ENCODE results near the gene MAP1LC3C. TPM values are rescaled to one million over a fixed set of nuclear protein-coding genes. Genes with fewer than 3 reads are reported as not detected.
"Not testable (repeated sequence)": the region's sequence is repeated elsewhere in the genome, so short reads cannot be mapped to it uniquely, and the experiment has no call there.

MAP1LC3C gene
- total RNA-seq, 2 donors from 2014 or later: 0.26 to 9.6 TPM

DNA sequence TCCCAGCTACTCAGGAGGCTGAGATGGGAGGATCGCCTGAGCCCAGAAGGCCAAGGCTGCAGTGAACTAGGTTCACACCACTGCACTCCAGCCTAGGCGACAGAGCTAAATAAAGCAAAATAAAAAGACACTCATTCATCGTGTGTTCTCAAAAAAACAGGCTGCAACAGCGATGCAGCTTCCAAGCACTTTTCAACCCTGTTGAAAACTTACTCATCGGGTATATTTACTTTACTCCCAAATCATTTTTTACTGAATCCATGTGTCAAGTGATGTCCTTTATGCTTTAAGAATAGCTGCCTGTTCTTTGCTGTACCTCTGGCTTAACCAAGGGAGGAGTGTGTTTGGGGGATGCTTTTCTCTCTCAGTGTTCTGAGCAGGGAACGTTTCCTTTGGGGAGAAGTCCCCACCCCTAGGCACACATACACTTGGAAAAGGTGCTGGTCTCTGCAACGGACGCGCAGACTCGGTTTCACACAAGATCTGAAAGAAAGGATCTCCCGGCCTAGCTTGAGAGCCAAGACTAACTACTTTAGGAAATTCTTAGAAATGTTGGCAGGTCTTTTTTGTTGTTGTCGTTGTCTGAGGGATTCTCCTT, 1.4 kb downstream of the MAP1LC3C start:
- H3K27ac ChIP-seq: no peak overlapping the region
- no peaks in the 10 kb centered on the region for H3K27me3 ChIP-seq
- 74 to 84% methylated on average over 12 of the region's 12 CpGs for WGBS, 2 donors

DNA sequence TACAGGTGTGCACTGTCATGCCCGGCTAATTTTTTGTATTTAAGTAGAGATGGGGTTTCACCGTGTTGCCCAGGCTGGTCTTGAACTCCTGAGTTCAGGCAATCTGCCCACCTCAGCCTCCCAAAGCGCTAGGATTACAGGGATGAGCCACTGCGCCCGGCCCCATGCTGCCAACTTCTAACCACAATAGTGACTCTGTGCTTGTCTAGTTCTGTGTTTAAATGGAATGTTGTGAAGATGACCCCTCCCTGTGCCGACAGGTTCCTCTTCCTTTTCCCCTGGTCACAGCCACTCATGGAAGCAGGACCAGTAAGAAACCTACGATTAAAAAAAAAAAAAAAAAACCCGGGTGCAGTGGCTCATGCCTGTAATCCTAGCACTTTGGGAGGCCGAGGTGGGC, 4.7 kb downstream of the MAP1LC3C start:
- intact Hi-C loops (cut with DNase I): no loop called here
- 67 to 75% methylated on average over 5 to 9 of the region's 9 CpGs for WGBS, 2 donors
- Histone ChIP-seq H3K27ac (no peak overlapping the region), H3K4me1 (peaks cover 8% of the 10 kb centered on the region), H3K9me3 (no peaks in the 10 kb centered on the region), H3K4me3 (no peak overlapping the region), H3K27me3 (no peaks in the 10 kb centered on the region), H3K36me3 (replicated peaks in 1 of 2; ENCODE audit: insufficient read depth in 1 of 2, low read depth in 2 of 2) (no peaks in the 10 kb centered on the region)
- TF ChIP-seq, protein P1, sequence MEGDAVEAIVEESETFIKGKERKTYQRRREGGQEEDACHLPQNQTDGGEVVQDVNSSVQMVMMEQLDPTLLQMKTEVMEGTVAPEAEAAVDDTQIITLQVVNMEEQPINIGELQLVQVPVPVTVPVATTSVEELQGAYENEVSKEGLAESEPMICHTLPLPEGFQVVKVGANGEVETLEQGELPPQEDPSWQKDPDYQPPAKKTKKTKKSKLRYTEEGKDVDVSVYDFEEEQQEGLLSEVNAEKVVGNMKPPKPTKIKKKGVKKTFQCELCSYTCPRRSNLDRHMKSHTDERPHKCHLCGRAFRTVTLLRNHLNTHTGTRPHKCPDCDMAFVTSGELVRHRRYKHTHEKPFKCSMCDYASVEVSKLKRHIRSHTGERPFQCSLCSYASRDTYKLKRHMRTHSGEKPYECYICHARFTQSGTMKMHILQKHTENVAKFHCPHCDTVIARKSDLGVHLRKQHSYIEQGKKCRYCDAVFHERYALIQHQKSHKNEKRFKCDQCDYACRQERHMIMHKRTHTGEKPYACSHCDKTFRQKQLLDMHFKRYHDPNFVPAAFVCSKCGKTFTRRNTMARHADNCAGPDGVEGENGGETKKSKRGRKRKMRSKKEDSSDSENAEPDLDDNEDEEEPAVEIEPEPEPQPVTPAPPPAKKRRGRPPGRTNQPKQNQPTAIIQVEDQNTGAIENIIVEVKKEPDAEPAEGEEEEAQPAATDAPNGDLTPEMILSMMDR (IDR thresholded peaks at IDR 0.05): no peak
- DNase-seq: no peak
- no peak for ATAC-seq

More for the DNA sequence above, 1.4 kb downstream of the MAP1LC3C start:
- no peak for TF ChIP-seq POLR2A (IDR thresholded peaks at IDR 0.05)
- TF ChIP-seq, protein P1 (IDR thresholded peaks at IDR 0.05): no peak
- DNase-seq (no peak), ATAC-seq (no peak)
- Histone ChIP-seq H3K4me3 (no peak overlapping the region), H3K36me3 (replicated peaks in 1 of 2; ENCODE audit: insufficient read depth in 1 of 2, low read depth in 2 of 2) (no peaks in the 10 kb centered on the region), H3K4me1 (peaks cover 8% of the 10 kb centered on the region), H3K9me3 (no peaks in the 10 kb centered on the region)
- intact Hi-C loops (cut with DNase I): no loop called here

- ATAC-seq: no peak
- Histone ChIP-seq H3K36me3 (replicated peaks in 1 of 2; ENCODE audit: insufficient read depth in 1 of 2, low read depth in 2 of 2) (no peaks in the 10 kb centered on the region), H3K9me3 (no peaks in the 10 kb centered on the region), H3K27me3 (no peaks in the 10 kb centered on the region), H3K4me3 (no peak overlapping the region), H3K27ac (no peak overlapping the region), H3K4me1 (peaks cover 3% of the 10 kb centered on the region)
- intact Hi-C loops (cut with DNase I): no loop called here
- no peak for TF ChIP-seq POLR2A (IDR thresholded peaks at IDR 0.05)
- TF ChIP-seq, protein P1 (IDR thresholded peaks at IDR 0.05): no peak
- DNase-seq: no peak
- 71 to 87% methylated on average over 5 of the region's 5 CpGs for WGBS, 2 donors
Measured at GRCh38 chr1:241992734-241993133, 6.2 kb downstream of the MAP1LC3C start.

- no peak for TF ChIP-seq POLR2A (IDR thresholded peaks at IDR 0.05)
- TF ChIP-seq, protein P1 (IDR thresholded peaks at IDR 0.05): no peak
- no peaks in the 10 kb centered on the region for H3K27me3 ChIP-seq
- ATAC-seq (peak; percentile 74), DNase-seq (peak; percentile 48 to 65 (median 63))
- no peak overlapping the region for H3K27ac ChIP-seq
- WGBS, 2 donors: 60 to 61% methylated on average over 10 of the region's 10 CpGs
- intact Hi-C loops (cut with DNase I): no loop called here
- H3K36me3 ChIP-seq (replicated peaks in 1 of 2; ENCODE audit: insufficient read depth in 1 of 2, low read depth in 2 of 2): no peaks in the 10 kb centered on the region
- H3K4me3 ChIP-seq: no peak overlapping the region
- peaks cover 3% of the 10 kb centered on the region for H3K4me1 ChIP-seq
- H3K9me3 ChIP-seq: no peaks in the 10 kb centered on the region
Measured at GRCh38 chr1:241990040-241990439, 8.9 kb downstream of the MAP1LC3C start.

DNA sequence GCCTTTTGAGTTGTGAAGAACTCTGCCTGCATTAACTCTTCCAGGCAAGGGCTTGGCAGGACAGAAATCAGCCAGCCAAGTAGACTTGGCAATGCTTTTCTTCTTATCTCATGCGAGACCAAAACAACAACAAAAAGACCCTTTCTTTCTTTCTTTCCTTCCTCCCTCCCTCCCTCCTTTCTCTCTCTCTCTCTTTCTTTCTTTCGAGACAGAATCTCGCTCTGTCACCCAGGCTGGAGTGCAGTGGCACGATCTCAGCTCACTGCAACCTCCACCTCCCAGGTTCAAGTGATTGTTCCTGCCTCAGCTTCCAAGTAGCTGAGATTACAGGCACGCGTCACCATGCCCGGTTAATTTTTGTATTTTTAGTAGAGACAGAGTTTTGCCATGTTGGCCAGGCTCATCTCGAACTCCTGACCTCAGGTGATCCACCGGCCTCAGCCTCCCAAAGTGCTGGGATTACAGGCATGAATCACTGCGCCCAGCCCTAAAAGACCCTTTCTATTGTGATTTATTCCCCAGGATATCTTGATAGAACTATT, 10.4 kb downstream of the MAP1LC3C start:
- intact Hi-C loops (cut with DNase I); H3K9me3 ChIP-seq; H3K4me1 ChIP-seq; DNase-seq; H3K27me3 ChIP-seq; H3K36me3 ChIP-seq (replicated peaks in 1 of 2; ENCODE audit: insufficient read depth in 1 of 2, low read depth in 2 of 2); H3K27ac ChIP-seq; H3K4me3 ChIP-seq; ATAC-seq: not testable (repeated sequence)
- 60 to 68% methylated on average over 10 of the region's 10 CpGs for WGBS, 2 donors

Data from body of pancreas (tissue), 4 donors.